GM19099 (cell line): ENCODE data around the gene DENND1B.

Experiments used
- POLR2A ChIP-seq: IDR thresholded peaks from 3 replicates; pipeline ENCODE4 v1.6.1; 2011; ENCODE audit warnings: low read depth; ENCODE audit not compliant: insufficient read length; ENCODE audit errors: extremely low read depth

The DENND1B gene

GRCh38 chr1:197685785-197686184, 89.5 kb downstream of the DENND1B start:
- no peak for TF ChIP-seq POLR2A

DNA sequence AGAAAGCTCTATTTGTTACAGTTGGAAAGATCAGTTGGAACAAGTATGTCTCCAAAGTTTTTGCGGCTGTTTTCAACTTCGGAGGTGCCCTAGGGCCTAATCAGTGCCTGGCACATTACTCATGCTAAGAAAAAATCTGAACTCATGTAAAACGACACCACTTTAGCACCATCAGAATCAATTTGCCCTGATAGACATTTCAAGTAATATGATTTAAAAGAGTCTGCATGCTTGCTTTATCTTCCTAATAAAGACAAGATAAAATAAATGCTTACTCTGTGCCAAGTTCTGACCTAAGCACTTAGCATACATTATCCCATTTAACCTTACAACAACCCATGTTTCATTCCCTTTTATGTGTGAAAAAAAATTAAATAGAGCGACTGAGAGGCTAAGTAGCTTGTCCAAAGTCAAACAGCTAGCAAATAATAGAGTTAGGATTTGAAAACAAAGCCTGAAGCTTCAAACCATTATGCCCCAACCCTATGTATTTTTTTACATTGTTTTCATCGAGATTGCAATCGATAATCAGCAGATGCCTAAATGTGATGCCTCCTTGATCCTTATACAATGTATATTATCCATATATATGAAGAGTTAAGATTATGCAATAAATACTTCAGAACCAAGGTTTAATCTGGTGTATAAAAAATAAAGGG, 91.3 kb downstream of the DENND1B start:
- no peak for TF ChIP-seq POLR2A

DNA sequence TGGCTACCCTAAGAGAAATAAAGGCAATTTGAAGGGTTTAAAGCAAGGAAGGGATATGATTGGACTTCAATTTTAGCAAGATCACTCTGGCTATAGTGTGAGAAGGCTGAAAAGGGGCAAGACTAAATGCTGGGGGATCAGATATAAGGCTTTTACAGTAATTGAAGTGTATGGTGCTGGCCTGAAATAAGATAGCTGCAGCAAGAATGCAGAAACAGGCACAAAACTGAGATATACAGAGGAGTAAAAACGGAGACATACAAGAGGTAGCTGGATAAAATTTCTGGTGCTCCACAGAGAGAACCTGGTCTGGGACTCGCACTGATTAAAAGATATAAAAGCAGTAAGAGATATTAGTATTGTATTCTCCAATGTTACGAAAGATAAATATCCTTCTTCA, 92.0 kb downstream of the DENND1B start:
- no peak for TF ChIP-seq POLR2A

- no peak for TF ChIP-seq POLR2A
These were observed 95.0 kb downstream of the DENND1B start for GRCh38 chr1:197680311-197680710.

DNA sequence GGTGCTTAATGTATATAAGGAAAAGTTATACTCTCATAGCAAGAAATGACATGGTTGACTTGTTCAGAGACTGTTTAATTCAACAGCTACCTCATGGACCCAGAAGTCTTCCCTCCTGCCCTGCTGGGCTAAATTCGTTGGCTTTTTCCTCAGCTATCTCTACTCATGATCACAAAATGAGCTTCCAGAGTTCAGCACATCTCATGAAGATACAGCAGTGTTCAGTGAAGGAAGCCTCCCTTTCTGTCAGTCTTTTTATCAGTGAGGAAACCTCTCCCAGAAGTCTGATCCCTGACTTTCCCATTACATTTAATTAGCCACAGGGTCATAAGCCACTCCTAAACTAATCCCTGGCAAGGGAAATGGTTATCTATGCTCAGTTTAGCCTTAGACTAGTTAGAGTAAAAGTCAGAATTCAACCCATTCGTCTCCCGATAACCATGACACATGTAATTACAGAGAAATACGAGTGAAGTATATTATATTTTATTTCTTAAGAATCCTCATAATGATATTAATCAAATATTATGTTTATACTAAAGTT, 97.5 kb downstream of the DENND1B start:
- TF ChIP-seq POLR2A, result no peak

- TF ChIP-seq POLR2A, result no peak
These were observed 98.0 kb downstream of the DENND1B start for GRCh38 chr1:197677313-197677712.

DNA sequence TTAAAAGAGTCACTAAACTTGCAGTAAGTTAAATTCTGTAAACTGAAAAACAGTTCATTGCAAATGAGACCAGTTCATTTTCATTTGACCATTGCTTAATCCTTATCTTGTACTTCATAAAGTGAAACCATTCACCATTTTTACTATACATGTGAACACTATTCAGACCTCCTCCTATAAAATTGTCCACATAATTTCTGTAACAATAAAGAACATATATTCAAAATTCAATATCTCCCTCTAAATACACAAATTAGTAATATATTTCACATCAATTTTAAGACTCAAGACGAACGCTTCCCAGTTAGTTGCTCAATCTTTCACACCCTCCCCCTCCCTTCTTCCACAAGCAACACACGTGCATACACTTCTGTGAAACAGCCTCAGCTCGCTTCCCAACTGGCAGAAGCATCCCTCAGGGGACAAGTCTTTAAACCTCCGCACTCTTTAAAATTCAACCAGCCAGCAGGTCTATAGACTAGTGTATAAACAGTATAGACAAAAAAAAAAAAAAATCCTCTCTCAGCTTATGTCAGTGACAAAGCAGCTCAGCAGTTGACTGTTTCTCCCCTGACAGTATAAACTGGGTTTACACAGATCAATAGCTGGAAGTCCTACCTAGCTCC, 99.6 kb downstream of the DENND1B start:
- TF ChIP-seq POLR2A, result no peak

- no peak for TF ChIP-seq POLR2A
These were observed 101.0 kb downstream of the DENND1B start for GRCh38 chr1:197674286-197674685.

- TF ChIP-seq POLR2A, result no peak
These were observed 102.0 kb downstream of the DENND1B start for GRCh38 chr1:197673292-197673691.

- TF ChIP-seq POLR2A, result no peak
These were observed 102.9 kb downstream of the DENND1B start for GRCh38 chr1:197672347-197672746.

GRCh38 chr1:197671920-197672319, 103.4 kb downstream of the DENND1B start:
- no peak for TF ChIP-seq POLR2A

DNA sequence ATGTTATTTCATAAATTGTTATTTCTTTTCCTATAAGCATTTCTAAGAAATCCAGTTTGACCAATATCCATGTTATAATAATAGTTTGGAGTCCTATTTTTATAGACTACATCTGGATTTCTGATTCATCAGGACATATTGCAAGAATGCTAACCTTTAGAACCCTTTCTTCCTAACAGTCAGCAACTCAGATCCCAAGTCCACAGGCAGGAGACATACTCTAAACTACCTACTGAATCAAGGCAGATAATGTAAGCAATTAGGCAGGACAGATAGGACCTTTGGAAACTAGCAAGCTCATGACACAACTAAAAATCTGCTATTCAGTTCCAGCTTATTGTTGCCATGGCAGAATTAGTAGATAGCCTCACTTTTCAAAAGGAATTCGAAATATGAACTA, 104.1 kb downstream of the DENND1B start:
- TF ChIP-seq POLR2A, result no peak

- TF ChIP-seq POLR2A, result no peak
These were observed 108.5 kb downstream of the DENND1B start for GRCh38 chr1:197666769-197667285.

GRCh38 chr1:197664391-197664790, 110.9 kb downstream of the DENND1B start:
- TF ChIP-seq POLR2A, result no peak

DNA sequence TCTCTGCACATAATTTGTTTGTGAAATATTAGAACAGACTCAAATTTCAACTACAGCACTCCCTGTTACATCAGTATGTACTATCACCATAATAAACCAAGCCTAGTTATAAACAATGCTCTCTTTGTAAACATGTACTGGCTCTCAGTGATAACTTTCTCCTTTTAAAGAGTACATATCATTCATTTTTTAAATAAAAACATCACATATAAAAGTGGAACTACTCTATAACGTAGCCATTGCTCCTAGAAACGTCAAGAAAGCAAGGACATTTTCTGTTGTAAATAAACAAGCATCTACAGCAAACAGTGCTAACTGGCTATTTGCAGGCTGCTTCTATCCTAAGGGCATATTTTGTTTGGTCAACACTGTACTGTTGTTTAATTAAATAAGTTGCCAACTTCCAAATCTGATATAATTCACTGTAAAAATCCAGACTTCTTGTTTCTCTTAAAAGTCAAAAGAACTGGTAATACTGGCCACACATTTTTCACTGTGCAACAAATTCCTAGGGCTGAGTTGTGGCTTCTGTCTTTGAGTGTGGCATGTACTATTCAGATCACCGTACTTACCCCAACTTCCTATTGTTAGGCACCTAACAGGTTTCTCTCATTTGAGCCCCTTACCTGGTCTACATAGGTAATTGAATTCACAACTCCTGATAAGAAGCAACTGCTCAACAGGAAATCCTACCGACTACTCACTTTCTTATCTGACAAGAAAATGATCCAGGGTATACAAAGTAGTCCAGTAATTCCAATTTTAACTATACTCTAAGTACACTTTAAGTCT, 111.9 kb downstream of the DENND1B start:
- TF ChIP-seq POLR2A, result no peak
